ENCODE measurements around the gene HERC2.

DNA sequence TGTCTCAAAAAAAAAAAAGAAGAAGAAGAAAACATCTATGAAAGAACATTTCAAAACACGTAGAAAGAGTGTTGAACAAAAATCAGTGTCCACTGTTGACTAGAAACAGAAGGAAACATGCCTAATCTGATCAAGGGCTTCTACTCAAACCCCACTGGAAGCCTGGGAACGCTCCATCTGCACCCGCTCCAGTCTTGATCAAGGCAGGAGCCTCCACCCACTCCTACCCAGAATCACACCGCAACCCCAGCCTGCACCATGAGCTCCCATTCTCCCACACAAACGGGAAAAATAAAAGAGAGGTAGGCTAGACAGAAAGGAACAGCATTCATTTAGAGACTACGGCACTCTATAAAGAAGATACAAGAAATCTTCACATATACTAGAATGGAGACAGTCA is 181.9 kb downstream of the HERC2 start:
- TF ChIP-seq, protein P1, sequence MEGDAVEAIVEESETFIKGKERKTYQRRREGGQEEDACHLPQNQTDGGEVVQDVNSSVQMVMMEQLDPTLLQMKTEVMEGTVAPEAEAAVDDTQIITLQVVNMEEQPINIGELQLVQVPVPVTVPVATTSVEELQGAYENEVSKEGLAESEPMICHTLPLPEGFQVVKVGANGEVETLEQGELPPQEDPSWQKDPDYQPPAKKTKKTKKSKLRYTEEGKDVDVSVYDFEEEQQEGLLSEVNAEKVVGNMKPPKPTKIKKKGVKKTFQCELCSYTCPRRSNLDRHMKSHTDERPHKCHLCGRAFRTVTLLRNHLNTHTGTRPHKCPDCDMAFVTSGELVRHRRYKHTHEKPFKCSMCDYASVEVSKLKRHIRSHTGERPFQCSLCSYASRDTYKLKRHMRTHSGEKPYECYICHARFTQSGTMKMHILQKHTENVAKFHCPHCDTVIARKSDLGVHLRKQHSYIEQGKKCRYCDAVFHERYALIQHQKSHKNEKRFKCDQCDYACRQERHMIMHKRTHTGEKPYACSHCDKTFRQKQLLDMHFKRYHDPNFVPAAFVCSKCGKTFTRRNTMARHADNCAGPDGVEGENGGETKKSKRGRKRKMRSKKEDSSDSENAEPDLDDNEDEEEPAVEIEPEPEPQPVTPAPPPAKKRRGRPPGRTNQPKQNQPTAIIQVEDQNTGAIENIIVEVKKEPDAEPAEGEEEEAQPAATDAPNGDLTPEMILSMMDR (IDR thresholded peaks at IDR 0.05; ENCODE audit: control extremely low read depth in 1 of 3, insufficient read depth in 1 of 3, low read depth in 1 of 3, low read length in 3 of 3) = no peak
- TF ChIP-seq TCF12 (IDR thresholded peaks at IDR 0.05; ENCODE audit: low read depth, low read length) (no peak), POLR2A (IDR thresholded peaks at IDR 0.05; ENCODE audit: control extremely low read depth in 1 of 2, low read depth in 2 of 2, low read length in 2 of 2) (no peak), JUN (IDR thresholded peaks at IDR 0.05; ENCODE audit: low read depth, low read length) (no peak), TBP (IDR thresholded peaks at IDR 0.05; ENCODE audit: low read depth, low read length) (no peak), GABPA (IDR thresholded peaks at IDR 0.05; ENCODE audit: borderline replicate concordance, insufficient read depth, low read length) (no peak)
